WTC11 (cell line): ENCODE measurements around the gene TKT.

ENCODE experiments used
- ATF1 ChIP-seq: sonication (generic); formaldehyde crosslinking; IDR thresholded peaks from 2 replicates; pipeline ENCODE4 v1.8.1; 2023; ENCODE audit warnings: mild to moderate bottlenecking, moderate library complexity, missing genetic modification reagents
- CBFB ChIP-seq: sonication (generic); formaldehyde crosslinking; IDR thresholded peaks from 2 replicates; pipeline ENCODE4 v1.8.1; 2022; ENCODE audit warnings: mild to moderate bottlenecking, low read depth, missing genetic modification reagents
- CREM ChIP-seq: sonication (generic); formaldehyde crosslinking; IDR thresholded peaks from 2 replicates; pipeline ENCODE4 v1.8.1; 2022; ENCODE audit warnings: mild to moderate bottlenecking, missing genetic modification reagents, moderate library complexity
- MXD4 ChIP-seq: fragments of 250-450 bp; sonication (Bioruptor Pico); IDR thresholded peaks from 2 replicates; pipeline ENCODE4 v1.8.0; 2021; ENCODE audit warnings: mild to moderate bottlenecking, moderate library complexity, borderline replicate concordance
- NFYB ChIP-seq: sonication (generic); formaldehyde crosslinking; conservative IDR thresholded peaks from 2 replicates; pipeline ENCODE4 v1.8.0; 2022; ENCODE audit warnings: low read depth, missing genetic modification reagents
- NR3C1 ChIP-seq: sonication (generic); formaldehyde crosslinking; conservative IDR thresholded peaks from 2 replicates; pipeline ENCODE4 v1.8.1; 2023; ENCODE audit warnings: low read depth, mild to moderate bottlenecking, missing genetic modification reagents
- OVOL2 ChIP-seq: fragments of 250-450 bp; sonication (Bioruptor Pico); IDR thresholded peaks from 2 replicates; pipeline ENCODE4 v1.9.0; 2021; ENCODE audit warnings: mild to moderate bottlenecking, borderline replicate concordance
- ZNF121 ChIP-seq: sonication (generic); formaldehyde crosslinking; IDR thresholded peaks from 2 replicates; pipeline ENCODE4 v1.8.0; 2023; ENCODE audit warnings: missing genetic modification reagents
- ZNF671 ChIP-seq: fragments of 250-450 bp; sonication (Bioruptor Pico); IDR thresholded peaks from 2 replicates; pipeline ENCODE4 v1.8.0; 2021; ENCODE audit warnings: mild to moderate bottlenecking
- TF ChIP-seq, protein P1 (sequence below): fragments of 200-600 bp; IDR thresholded peaks from 2 replicates; pipeline ENCODE4 v1.8.0; 2022; ENCODE audit warnings: antibody characterized with exemption
- TF ChIP-seq, protein P2 (sequence below): sonication (generic); formaldehyde crosslinking; IDR thresholded peaks from 2 replicates; pipeline ENCODE4 v1.8.0; 2022; ENCODE audit warnings: mild to moderate bottlenecking, missing genetic modification reagents
- TF ChIP-seq, protein P3 (sequence below): sonication (generic); formaldehyde crosslinking; IDR thresholded peaks from 2 replicates; pipeline ENCODE4 v1.8.0; 2022; ENCODE audit warnings: mild to moderate bottlenecking, missing genetic modification reagents
- TF ChIP-seq, protein P4 (sequence below): sonication (generic); formaldehyde crosslinking; IDR thresholded peaks from 2 replicates; pipeline ENCODE4 v1.8.0; 2022; ENCODE audit warnings: mild to moderate bottlenecking, missing genetic modification reagents
- TF ChIP-seq, protein P5 (sequence below): sonication (generic); formaldehyde crosslinking; IDR thresholded peaks from 2 replicates; pipeline ENCODE4 v1.8.1; 2022; ENCODE audit warnings: low read depth, missing genetic modification reagents, borderline replicate concordance

DNA sequence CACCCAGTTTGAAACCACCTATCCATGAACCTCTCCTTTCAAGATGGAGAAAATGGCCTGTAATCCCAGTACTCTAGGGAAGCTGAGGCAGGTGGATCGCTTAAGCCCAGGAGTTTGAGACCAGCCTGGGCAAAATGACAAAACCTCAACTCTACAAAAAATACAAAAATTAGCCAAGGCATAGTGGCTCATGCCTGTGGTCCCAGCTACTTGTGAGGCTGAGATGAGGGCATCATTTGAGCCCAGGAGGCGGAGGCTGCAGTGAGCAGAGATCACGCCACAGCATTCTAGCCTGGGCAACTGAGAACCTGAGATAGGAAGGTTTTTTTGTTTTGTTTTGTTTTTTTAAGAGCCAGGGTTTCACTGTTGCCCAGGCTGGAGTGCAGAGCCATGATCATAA, 5.4 kb downstream of the TKT start:
- TF ChIP-seq MXD4 (CRISPR knock-in tag) (no peak), CREM (no peak), NFYB (CRISPR knock-in tag) (no peak), ZNF671 (no peak), ZNF121 (CRISPR knock-in tag) (no peak), OVOL2 (CRISPR knock-in tag) (no peak), ATF1 (CRISPR knock-in tag) (no peak), CBFB (CRISPR knock-in tag) (no peak), NR3C1 (no peak)
- TF ChIP-seq, protein P1, sequence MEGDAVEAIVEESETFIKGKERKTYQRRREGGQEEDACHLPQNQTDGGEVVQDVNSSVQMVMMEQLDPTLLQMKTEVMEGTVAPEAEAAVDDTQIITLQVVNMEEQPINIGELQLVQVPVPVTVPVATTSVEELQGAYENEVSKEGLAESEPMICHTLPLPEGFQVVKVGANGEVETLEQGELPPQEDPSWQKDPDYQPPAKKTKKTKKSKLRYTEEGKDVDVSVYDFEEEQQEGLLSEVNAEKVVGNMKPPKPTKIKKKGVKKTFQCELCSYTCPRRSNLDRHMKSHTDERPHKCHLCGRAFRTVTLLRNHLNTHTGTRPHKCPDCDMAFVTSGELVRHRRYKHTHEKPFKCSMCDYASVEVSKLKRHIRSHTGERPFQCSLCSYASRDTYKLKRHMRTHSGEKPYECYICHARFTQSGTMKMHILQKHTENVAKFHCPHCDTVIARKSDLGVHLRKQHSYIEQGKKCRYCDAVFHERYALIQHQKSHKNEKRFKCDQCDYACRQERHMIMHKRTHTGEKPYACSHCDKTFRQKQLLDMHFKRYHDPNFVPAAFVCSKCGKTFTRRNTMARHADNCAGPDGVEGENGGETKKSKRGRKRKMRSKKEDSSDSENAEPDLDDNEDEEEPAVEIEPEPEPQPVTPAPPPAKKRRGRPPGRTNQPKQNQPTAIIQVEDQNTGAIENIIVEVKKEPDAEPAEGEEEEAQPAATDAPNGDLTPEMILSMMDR: no peak
- TF ChIP-seq, protein P2, sequence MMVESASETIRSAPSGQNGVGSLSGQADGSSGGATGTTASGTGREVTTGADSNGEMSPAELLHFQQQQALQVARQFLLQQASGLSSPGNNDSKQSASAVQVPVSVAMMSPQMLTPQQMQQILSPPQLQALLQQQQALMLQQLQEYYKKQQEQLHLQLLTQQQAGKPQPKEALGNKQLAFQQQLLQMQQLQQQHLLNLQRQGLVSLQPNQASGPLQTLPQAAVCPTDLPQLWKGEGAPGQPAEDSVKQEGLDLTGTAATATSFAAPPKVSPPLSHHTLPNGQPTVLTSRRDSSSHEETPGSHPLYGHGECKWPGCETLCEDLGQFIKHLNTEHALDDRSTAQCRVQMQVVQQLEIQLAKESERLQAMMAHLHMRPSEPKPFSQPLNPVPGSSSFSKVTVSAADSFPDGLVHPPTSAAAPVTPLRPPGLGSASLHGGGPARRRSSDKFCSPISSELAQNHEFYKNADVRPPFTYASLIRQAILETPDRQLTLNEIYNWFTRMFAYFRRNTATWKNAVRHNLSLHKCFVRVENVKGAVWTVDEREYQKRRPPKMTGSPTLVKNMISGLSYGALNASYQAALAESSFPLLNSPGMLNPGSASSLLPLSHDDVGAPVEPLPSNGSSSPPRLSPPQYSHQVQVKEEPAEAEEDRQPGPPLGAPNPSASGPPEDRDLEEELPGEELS: no peak
- TF ChIP-seq, protein P3, sequence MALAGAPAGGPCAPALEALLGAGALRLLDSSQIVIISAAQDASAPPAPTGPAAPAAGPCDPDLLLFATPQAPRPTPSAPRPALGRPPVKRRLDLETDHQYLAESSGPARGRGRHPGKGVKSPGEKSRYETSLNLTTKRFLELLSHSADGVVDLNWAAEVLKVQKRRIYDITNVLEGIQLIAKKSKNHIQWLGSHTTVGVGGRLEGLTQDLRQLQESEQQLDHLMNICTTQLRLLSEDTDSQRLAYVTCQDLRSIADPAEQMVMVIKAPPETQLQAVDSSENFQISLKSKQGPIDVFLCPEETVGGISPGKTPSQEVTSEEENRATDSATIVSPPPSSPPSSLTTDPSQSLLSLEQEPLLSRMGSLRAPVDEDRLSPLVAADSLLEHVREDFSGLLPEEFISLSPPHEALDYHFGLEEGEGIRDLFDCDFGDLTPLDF: no peak
- TF ChIP-seq, protein P4, sequence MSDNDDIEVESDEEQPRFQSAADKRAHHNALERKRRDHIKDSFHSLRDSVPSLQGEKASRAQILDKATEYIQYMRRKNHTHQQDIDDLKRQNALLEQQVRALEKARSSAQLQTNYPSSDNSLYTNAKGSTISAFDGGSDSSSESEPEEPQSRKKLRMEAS (CRISPR knock-in tag): no peak
- TF ChIP-seq, protein P5, sequence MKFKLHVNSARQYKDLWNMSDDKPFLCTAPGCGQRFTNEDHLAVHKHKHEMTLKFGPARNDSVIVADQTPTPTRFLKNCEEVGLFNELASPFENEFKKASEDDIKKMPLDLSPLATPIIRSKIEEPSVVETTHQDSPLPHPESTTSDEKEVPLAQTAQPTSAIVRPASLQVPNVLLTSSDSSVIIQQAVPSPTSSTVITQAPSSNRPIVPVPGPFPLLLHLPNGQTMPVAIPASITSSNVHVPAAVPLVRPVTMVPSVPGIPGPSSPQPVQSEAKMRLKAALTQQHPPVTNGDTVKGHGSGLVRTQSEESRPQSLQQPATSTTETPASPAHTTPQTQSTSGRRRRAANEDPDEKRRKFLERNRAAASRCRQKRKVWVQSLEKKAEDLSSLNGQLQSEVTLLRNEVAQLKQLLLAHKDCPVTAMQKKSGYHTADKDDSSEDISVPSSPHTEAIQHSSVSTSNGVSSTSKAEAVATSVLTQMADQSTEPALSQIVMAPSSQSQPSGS: no peak
